ENCODE results near the gene TWIST2. TPM values are rescaled to one million over a fixed set of nuclear protein-coding genes. Genes with fewer than 3 reads are reported as not detected.

TWIST2 gene
- polyA plus RNA-seq, 3 donors: 0.43 to 0.49 (median 0.43) TPM

DNA sequence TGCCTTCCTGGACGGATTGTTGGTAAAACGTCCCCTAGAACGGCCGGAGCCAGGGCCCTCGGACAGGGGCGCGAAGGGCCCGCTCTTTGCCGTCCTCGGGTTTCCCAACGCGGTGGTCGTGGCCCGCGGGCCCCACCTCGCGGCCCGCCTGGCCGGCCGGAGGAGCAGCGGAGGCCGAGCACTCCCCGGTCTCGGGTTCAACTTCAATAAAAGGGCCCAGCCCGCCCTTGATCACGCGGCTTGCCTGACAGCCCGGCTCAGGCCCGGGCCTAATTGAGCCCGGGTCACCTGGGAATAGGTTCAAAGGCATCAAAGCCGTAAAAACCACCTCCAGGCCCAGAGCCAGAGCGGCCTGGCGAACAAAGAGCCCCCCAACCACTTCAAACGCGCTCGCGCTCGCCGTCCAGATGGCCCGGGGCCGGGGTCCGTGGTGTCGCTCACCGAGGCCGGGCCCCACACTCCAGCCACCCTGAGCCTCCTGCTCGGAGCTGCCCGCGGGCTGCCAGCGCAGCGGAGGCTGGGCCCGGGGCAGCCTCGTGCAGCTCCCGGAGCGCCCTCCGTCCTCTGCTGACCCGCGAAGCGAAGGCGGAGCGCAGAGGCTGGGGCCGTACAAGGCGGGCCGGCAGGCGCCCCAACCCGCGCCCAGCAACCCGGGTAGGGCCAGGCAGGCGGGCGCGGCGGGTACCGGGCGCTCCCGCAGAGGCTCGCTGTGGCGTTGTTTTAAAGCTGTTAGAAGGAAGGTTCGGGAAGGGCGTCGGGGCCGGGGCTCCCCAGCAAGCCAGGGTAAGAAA is 1.1 kb upstream of the TWIST2 start:
- WGBS (ENCODE audit: insufficient coverage): 3% methylated on average over 80 of the region's 80 CpGs
- peaks cover 71 to 95% (median 81%) of the 10 kb centered on the region in 3 donors for H3K27me3 Mint-ChIP-seq (ENCODE audit: low read depth in 3 of 3)
- no peak overlapping the region for H3K27ac Mint-ChIP-seq
- peak overlapping the region; percentile 27 for H3K9ac ChIP-seq (ENCODE audit: insufficient read depth, low read length, poor library complexity, severe bottlenecking)
- H4K20me1 ChIP-seq (ENCODE audit: insufficient read depth, low read length): no peaks in the 10 kb centered on the region
- no peaks in the 10 kb centered on the region for H3K36me3 ChIP-seq (replicated peaks in 1 of 2; ENCODE audit: control insufficient read depth in 1 of 2, insufficient read depth in 2 of 2, low read length in 2 of 2)
- no peak overlapping the region for H3K27ac ChIP-seq (ENCODE audit: low read depth in 1 of 2, low read length in 2 of 2)
- no peak for DNase-seq
- H3K4me3 ChIP-seq (replicated peaks in 1 of 3; ENCODE audit: low read depth in 2 of 3, low read length in 3 of 3): peak overlapping the region; percentile 41 to 76 (median 41)
- peaks cover 0 to 15% (median 9%) of the 10 kb centered on the region in 7 donors for H3K9me3 Mint-ChIP-seq
- peak overlapping the region; percentile 77 for H2AFZ ChIP-seq (ENCODE audit: insufficient read depth, low read depth, low read length, poor library complexity, severe bottlenecking)
- H3K36me3 Mint-ChIP-seq: peaks cover 0 to 2% of the 10 kb centered on the region in 2 donors
- TF ChIP-seq, protein P1, sequence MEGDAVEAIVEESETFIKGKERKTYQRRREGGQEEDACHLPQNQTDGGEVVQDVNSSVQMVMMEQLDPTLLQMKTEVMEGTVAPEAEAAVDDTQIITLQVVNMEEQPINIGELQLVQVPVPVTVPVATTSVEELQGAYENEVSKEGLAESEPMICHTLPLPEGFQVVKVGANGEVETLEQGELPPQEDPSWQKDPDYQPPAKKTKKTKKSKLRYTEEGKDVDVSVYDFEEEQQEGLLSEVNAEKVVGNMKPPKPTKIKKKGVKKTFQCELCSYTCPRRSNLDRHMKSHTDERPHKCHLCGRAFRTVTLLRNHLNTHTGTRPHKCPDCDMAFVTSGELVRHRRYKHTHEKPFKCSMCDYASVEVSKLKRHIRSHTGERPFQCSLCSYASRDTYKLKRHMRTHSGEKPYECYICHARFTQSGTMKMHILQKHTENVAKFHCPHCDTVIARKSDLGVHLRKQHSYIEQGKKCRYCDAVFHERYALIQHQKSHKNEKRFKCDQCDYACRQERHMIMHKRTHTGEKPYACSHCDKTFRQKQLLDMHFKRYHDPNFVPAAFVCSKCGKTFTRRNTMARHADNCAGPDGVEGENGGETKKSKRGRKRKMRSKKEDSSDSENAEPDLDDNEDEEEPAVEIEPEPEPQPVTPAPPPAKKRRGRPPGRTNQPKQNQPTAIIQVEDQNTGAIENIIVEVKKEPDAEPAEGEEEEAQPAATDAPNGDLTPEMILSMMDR (IDR thresholded peaks at IDR 0.05): no peak
- peaks cover 11% of the 10 kb centered on the region for H3K4me1 Mint-ChIP-seq
- H3K4me1 ChIP-seq (ENCODE audit: control insufficient read depth in 1 of 2, insufficient read depth in 2 of 2, low read length in 2 of 2): peaks cover 12 to 31% of the 10 kb centered on the region in 2 donors
- peak overlapping the region; percentile 60 to 84 for H3K4me3 Mint-ChIP-seq
- intact Hi-C loops (cut with micrococcal nuclease): no loop called here
- peak overlapping the region; percentile 87 for H3K4me2 ChIP-seq (replicated peaks; ENCODE audit: extremely low read depth, low read length, poor library complexity, severe bottlenecking)
- H3K27me3 ChIP-seq (ENCODE audit: control insufficient read depth in 2 of 2, insufficient read depth in 2 of 2, low read length in 2 of 2): peaks cover 62 to 79% of the 10 kb centered on the region in 2 donors
- H3K9me3 ChIP-seq (replicated peaks in 1 of 2; ENCODE audit: control insufficient read depth in 1 of 2, insufficient read depth in 1 of 2, low read length in 2 of 2): peaks cover 3 to 18% of the 10 kb centered on the region in 2 donors
- H3K79me2 ChIP-seq (ENCODE audit: insufficient read depth, low read length): no peaks in the 10 kb centered on the region

DNA sequence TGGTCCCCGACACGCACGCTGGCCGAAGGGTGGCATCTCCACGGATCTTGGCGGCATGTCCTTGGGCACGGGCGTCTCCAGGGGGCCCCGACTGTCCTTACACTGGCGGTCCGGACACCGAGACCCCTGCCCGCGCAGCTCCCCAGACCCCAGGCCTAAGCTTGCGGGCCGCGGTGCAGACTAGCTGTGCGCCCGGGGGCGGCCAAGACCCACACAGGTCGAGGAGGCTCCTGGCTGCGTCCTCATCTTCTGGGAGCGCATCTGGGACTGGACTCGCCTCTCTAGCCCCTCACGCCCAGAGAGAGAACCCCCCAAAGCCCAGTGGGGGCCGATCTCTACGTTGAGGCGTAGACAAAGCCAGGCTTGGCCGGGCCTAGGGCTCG is 475 bp upstream of the TWIST2 start:
- TF ChIP-seq, protein P1 (IDR thresholded peaks at IDR 0.05): no peak
- peak overlapping the region; percentile 87 for H3K4me2 ChIP-seq (replicated peaks; ENCODE audit: extremely low read depth, low read length, poor library complexity, severe bottlenecking)
- H3K4me1 ChIP-seq (ENCODE audit: control insufficient read depth in 1 of 2, insufficient read depth in 2 of 2, low read length in 2 of 2): peaks cover 12 to 31% of the 10 kb centered on the region in 2 donors
- DNase-seq: no peak
- no peaks in the 10 kb centered on the region for H4K20me1 ChIP-seq (ENCODE audit: insufficient read depth, low read length)
- Mint-ChIP-seq H3K9me3 (peaks cover 0 to 15% (median 9%) of the 10 kb centered on the region in 7 donors), H3K4me1 (peaks cover 11% of the 10 kb centered on the region), H3K27ac (no peak overlapping the region), H3K4me3 (peak overlapping the region; percentile 60 to 84), H3K36me3 (peaks cover 0 to 2% of the 10 kb centered on the region in 2 donors), H3K27me3 (ENCODE audit: low read depth in 3 of 3) (peaks cover 76 to 94% (median 84%) of the 10 kb centered on the region in 3 donors)
- WGBS (ENCODE audit: insufficient coverage): 5% methylated on average over 24 of the region's 30 CpGs
- H3K4me3 ChIP-seq (replicated peaks in 1 of 3; ENCODE audit: low read depth in 2 of 3, low read length in 3 of 3): peak overlapping the region; percentile 41 to 76 (median 41)
- H3K27ac ChIP-seq (ENCODE audit: low read depth in 1 of 2, low read length in 2 of 2): no peak overlapping the region
- no peaks in the 10 kb centered on the region for H3K79me2 ChIP-seq (ENCODE audit: insufficient read depth, low read length)
- peaks cover 3 to 18% of the 10 kb centered on the region in 2 donors for H3K9me3 ChIP-seq (replicated peaks in 1 of 2; ENCODE audit: control insufficient read depth in 1 of 2, insufficient read depth in 1 of 2, low read length in 2 of 2)
- no peaks in the 10 kb centered on the region for H3K36me3 ChIP-seq (replicated peaks in 1 of 2; ENCODE audit: control insufficient read depth in 1 of 2, insufficient read depth in 2 of 2, low read length in 2 of 2)
- H3K27me3 ChIP-seq (ENCODE audit: control insufficient read depth in 2 of 2, insufficient read depth in 2 of 2, low read length in 2 of 2): peaks cover 68 to 85% of the 10 kb centered on the region in 2 donors
- peak overlapping the region; percentile 27 for H3K9ac ChIP-seq (ENCODE audit: insufficient read depth, low read length, poor library complexity, severe bottlenecking)
- intact Hi-C loops (cut with micrococcal nuclease): no loop called here
- peak overlapping the region; percentile 77 for H2AFZ ChIP-seq (ENCODE audit: insufficient read depth, low read depth, low read length, poor library complexity, severe bottlenecking)

All from CD14-positive monocyte (primary cell).